Parathyroid adenoma (tissue), 2 donors: Measurements from ENCODE around the gene PGS1.

Experiments
- H2AFZ ChIP-seq: fragments of 300-600 bp; sonication (generic); one replicate; pipeline ENCODE4 v1.7.0; 2017; ENCODE audit warnings: antibody characterized with exemption, mild to moderate bottlenecking
- H3K27ac ChIP-seq: fragments of 300-600 bp; sonication (generic); one replicate; pipeline ENCODE4 v1.7.0; 2017
- H3K27me3 ChIP-seq: fragments of 300-600 bp; sonication (generic); one replicate; pipeline ENCODE4 v1.7.0; 2017; ENCODE audit warnings: low read length; ENCODE audit not compliant: control insufficient read depth, insufficient read depth
- H3K36me3 ChIP-seq: fragments of 300-600 bp; sonication (generic); one replicate; pipeline ENCODE4 v1.7.0; 2017; ENCODE audit warnings: low read length; ENCODE audit not compliant: control insufficient read depth, insufficient read depth
- H3K4me1 ChIP-seq: fragments of 300-600 bp; sonication (generic); one replicate; pipeline ENCODE4 v1.7.0; 2017; ENCODE audit warnings: control low read depth
- H3K4me2 ChIP-seq: fragments of 300-600 bp; sonication (generic); one replicate; pipeline ENCODE4 v1.7.0; 2017; ENCODE audit warnings: low read length
- H3K4me3 ChIP-seq: fragments of 300-600 bp; sonication (generic); one replicate; pipeline ENCODE4 v1.7.0; 2017; ENCODE audit warnings: low read depth, low read length
- H3K79me2 ChIP-seq: fragments of 300-600 bp; sonication (generic); one replicate; pipeline ENCODE4 v1.7.0; 2017; ENCODE audit warnings: control low read depth
- H3K9ac ChIP-seq: fragments of 300-600 bp; sonication (generic); one replicate; pipeline ENCODE4 v1.7.0; 2017; ENCODE audit warnings: mild to moderate bottlenecking
- H3K9me3 ChIP-seq: fragments of 300-600 bp; sonication (generic); one replicate; pipeline ENCODE4 v1.7.0; 2017; ENCODE audit warnings: low read length; ENCODE audit not compliant: control insufficient read depth
- TF ChIP-seq, protein P1 (sequence below): fragments of 300-600 bp; sonication (generic); IDR thresholded peaks from one replicate; pipeline ENCODE4 v1.7.0; 2017; ENCODE audit warnings: antibody characterized with exemption, mild to moderate bottlenecking
- donor health status: primary hyperparathyroidism.

Gene PGS1

DNA sequence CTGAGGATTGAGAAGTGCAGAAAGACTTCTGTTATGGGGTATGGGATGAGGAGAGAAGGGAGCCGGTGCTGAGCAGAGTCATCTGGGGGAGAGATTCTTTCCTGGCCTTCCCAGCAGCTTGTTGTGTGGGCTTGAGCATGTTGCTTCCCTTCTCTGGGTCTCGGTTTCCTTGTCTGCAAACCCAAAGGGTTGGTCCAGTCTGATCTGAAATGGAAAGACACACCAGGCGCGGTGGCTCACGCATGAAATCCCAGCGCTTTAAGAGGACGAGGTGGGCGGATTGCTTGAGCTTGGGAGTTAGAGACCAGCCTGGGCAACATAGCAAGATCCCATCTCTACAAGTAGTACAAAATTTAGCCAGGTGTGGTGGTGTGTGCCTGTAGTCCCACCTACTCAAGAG is 24.6 kb upstream of the PGS1 start:
- TF ChIP-seq, protein P1, sequence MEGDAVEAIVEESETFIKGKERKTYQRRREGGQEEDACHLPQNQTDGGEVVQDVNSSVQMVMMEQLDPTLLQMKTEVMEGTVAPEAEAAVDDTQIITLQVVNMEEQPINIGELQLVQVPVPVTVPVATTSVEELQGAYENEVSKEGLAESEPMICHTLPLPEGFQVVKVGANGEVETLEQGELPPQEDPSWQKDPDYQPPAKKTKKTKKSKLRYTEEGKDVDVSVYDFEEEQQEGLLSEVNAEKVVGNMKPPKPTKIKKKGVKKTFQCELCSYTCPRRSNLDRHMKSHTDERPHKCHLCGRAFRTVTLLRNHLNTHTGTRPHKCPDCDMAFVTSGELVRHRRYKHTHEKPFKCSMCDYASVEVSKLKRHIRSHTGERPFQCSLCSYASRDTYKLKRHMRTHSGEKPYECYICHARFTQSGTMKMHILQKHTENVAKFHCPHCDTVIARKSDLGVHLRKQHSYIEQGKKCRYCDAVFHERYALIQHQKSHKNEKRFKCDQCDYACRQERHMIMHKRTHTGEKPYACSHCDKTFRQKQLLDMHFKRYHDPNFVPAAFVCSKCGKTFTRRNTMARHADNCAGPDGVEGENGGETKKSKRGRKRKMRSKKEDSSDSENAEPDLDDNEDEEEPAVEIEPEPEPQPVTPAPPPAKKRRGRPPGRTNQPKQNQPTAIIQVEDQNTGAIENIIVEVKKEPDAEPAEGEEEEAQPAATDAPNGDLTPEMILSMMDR: no peak
- no peak overlapping the region for H3K9ac ChIP-seq
- no peaks in the 10 kb centered on the region for H3K79me2 ChIP-seq
- no peaks in the 10 kb centered on the region for H3K9me3 ChIP-seq
- peak overlapping the region; percentile 93 for H3K4me2 ChIP-seq
- H3K36me3 ChIP-seq: no peaks in the 10 kb centered on the region
- H2AFZ ChIP-seq: peak overlapping the region; percentile 70
- no peaks in the 10 kb centered on the region for H3K27me3 ChIP-seq
- H3K4me1 ChIP-seq: peaks cover 13% of the 10 kb centered on the region
- H3K4me3 ChIP-seq: no peak overlapping the region
- H3K27ac ChIP-seq: peak overlapping the region; percentile 87

GRCh38 chr17:78355045-78355641 is 23.3 kb upstream of the PGS1 start:
- Histone ChIP-seq H3K4me2 (no peak overlapping the region), H3K4me1 (peaks cover 13% of the 10 kb centered on the region), H3K27me3 (no peaks in the 10 kb centered on the region), H2AFZ (no peak overlapping the region), H3K4me3 (no peak overlapping the region), H3K9me3 (no peaks in the 10 kb centered on the region), H3K79me2 (no peaks in the 10 kb centered on the region), H3K27ac (no peak overlapping the region), H3K9ac (no peak overlapping the region), H3K36me3 (no peaks in the 10 kb centered on the region)
- TF ChIP-seq, protein P1: no peak

DNA sequence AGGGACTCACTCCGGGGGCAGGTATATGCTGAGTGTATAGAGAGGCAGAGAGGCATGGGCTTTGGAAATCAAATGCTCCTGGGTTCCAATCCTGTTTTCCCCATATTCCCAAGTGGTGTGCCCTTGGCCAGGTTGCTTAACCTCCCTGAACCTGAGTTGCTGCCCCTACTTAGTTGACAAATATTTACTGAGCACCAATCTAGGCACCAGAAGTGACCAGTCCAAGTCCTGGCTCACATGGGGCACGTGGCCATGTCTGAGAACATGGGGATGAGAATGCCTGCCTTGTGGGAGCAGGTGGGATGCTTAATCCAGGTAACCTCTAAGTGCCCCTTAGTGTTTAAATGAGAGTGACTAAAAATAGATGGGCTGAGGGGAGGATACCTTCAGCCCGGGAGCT is 22.7 kb upstream of the PGS1 start:
- no peak overlapping the region for H2AFZ ChIP-seq
- no peaks in the 10 kb centered on the region for H3K9me3 ChIP-seq
- TF ChIP-seq, protein P1: no peak
- no peak overlapping the region for H3K4me3 ChIP-seq
- no peaks in the 10 kb centered on the region for H3K36me3 ChIP-seq
- no peaks in the 10 kb centered on the region for H3K27me3 ChIP-seq
- no peak overlapping the region for H3K4me2 ChIP-seq
- H3K9ac ChIP-seq: no peak overlapping the region
- H3K4me1 ChIP-seq: peaks cover 13% of the 10 kb centered on the region
- no peak overlapping the region for H3K27ac ChIP-seq
- no peaks in the 10 kb centered on the region for H3K79me2 ChIP-seq

DNA sequence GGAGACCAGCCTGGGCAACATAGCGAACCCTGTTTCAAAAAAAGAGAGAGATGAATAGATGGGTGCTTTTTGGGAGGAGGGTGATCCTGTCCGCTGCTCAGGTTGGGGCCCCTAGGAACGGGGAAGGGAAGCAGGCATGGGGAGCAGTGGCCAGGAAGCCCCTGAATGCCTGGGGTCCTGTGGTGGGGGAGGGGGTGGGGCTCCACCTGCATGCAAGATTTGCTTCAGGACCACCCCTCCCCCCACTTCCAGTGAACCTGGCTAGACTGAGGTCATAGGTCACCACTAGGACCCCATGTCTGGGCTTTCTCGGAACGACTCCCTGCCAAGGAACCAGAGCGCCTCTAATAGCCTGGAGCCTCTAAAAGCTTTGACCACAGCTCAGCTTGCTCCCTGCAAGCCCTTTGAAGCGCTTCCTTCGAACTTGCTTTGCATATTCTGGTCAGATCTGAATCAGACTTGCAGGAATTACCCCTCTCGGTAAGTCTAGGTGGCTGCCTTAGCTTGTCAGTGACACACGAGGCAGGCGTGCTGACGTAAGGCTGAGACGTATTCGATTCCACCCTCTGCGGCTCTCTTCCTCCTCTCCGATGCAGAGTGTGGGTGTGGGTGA is 22.2 kb upstream of the PGS1 start:
- no peak overlapping the region for H3K4me3 ChIP-seq
- no peak overlapping the region for H3K9ac ChIP-seq
- TF ChIP-seq, protein P1: no peak
- H3K9me3 ChIP-seq: no peaks in the 10 kb centered on the region
- no peak overlapping the region for H3K27ac ChIP-seq
- H2AFZ ChIP-seq: no peak overlapping the region
- H3K27me3 ChIP-seq: no peaks in the 10 kb centered on the region
- H3K36me3 ChIP-seq: no peaks in the 10 kb centered on the region
- no peaks in the 10 kb centered on the region for H3K79me2 ChIP-seq
- no peak overlapping the region for H3K4me2 ChIP-seq
- H3K4me1 ChIP-seq: peaks cover 13% of the 10 kb centered on the region

DNA sequence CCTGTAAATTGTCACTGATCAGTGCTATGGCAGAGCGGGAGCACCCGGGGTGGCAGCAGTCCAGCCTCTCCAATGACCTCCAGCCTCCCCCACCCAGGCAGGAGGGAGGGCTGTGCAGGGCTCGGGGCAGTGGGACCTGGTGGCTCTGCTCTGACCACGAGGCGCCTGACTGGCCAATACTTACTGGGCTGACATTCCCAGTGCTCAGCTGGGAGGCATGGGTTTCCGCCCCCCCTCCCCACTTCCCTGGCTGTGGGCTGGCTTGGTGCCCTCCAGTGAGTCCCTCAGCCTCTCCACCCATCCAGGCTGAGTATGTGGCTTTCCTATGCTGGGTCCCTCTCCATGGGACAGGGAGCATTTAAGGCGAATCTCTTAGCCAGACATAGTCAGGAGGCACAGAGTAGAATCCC is 21.3 kb upstream of the PGS1 start:
- no peak overlapping the region for H2AFZ ChIP-seq
- TF ChIP-seq, protein P1: no peak
- no peak overlapping the region for H3K4me3 ChIP-seq
- peaks cover 10% of the 10 kb centered on the region for H3K4me1 ChIP-seq
- H3K27me3 ChIP-seq: no peaks in the 10 kb centered on the region
- no peak overlapping the region for H3K9ac ChIP-seq
- H3K27ac ChIP-seq: peak overlapping the region; percentile 37
- no peaks in the 10 kb centered on the region for H3K9me3 ChIP-seq
- no peaks in the 10 kb centered on the region for H3K79me2 ChIP-seq
- no peak overlapping the region for H3K4me2 ChIP-seq
- no peaks in the 10 kb centered on the region for H3K36me3 ChIP-seq
